ENCODE data around the gene RPL23.
A peak's percentile ranks its signal among the peaks of the same experiment; 100 is the strongest.

The RPL23 gene

GRCh38 chr17:38853292-38854219, at the start of gene RPL23:
TSS of gene RPL23 (minus strand) at chr17:38853721. CDS start at chr17:38853710, 11 bp downstream.
- DNase-seq = peak; percentile 92

- peak; percentile 77 for DNase-seq
Measured at GRCh38 chr17:38900978-38901656, 47.6 kb upstream of the RPL23 start.

- DNase-seq = no peak
Measured at GRCh38 chr17:38899421-38899820, 45.9 kb upstream of the RPL23 start.

GRCh38 chr17:38898812-38899348, 45.4 kb upstream of the RPL23 start:
- DNase-seq = no peak

GRCh38 chr17:38898291-38898679, 44.8 kb upstream of the RPL23 start:
- DNase-seq = no peak

GRCh38 chr17:38897671-38898290, 44.3 kb upstream of the RPL23 start:
- no peak for DNase-seq

GRCh38 chr17:38897176-38897575, 43.7 kb upstream of the RPL23 start:
- no peak for DNase-seq

GRCh38 chr17:38896346-38896954, 42.9 kb upstream of the RPL23 start:
- no peak for DNase-seq

GRCh38 chr17:38894276-38894675, 40.8 kb upstream of the RPL23 start:
- DNase-seq = no peak

- DNase-seq = no peak
Measured at GRCh38 chr17:38893607-38894006, 40.1 kb upstream of the RPL23 start.

- DNase-seq = no peak
Measured at GRCh38 chr17:38893113-38893512, 39.6 kb upstream of the RPL23 start.

GRCh38 chr17:38892620-38893019, 39.1 kb upstream of the RPL23 start:
- no peak for DNase-seq

GRCh38 chr17:38892083-38892482, 38.6 kb upstream of the RPL23 start:
- DNase-seq = no peak

- no peak for DNase-seq
Measured at GRCh38 chr17:38891441-38891840, 37.9 kb upstream of the RPL23 start.

GRCh38 chr17:38890410-38890746, 36.9 kb upstream of the RPL23 start:
- no peak for DNase-seq

- no peak for DNase-seq
Measured at GRCh38 chr17:38889745-38890409, 36.4 kb upstream of the RPL23 start.

GRCh38 chr17:38888842-38889241, 35.3 kb upstream of the RPL23 start:
- DNase-seq = no peak

- DNase-seq = no peak
Measured at GRCh38 chr17:38886643-38887010, 33.1 kb upstream of the RPL23 start.

- no peak for DNase-seq
Measured at GRCh38 chr17:38885728-38886642, 32.5 kb upstream of the RPL23 start.

GRCh38 chr17:38885044-38885727, 31.7 kb upstream of the RPL23 start:
- DNase-seq = no peak

All from SIG-M5 (cell line).